ENCODE measurements around the gene PHB1. TPM values are rescaled to one million over a fixed set of nuclear protein-coding genes. Genes with fewer than 3 reads are reported as not detected.
A peak's percentile ranks its signal among the peaks of the same experiment; 100 is the strongest.
"Not testable (repeated sequence)": the region's sequence is repeated elsewhere in the genome, so short reads cannot be mapped to it uniquely, and the experiment has no call there.

PHB1 gene
- total RNA-seq, 1 experiment from 2014 or later: 367 TPM

DNA sequence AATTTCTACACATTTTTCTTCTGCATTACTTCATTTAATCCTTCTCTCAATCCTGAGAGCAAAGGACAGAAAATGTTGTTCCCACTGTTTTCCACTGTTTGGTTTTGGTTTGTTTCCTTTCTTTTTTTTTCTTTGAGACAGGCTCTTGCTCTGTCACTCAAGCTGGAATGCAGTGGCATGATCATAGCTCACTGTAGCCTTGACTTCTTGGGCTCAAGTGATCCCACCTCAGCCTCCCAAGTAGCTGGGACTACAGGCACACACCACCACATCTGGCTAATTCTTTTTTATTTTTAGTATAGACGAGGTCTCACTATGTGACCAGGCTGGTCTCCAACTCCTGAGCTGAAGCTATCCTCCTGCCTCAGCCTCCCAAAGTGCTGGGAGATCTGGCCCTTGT, 45.6 kb downstream of the PHB1 start:
- intact Hi-C loops (cut with micrococcal nuclease; ENCODE audit: unreplicated experiment): no loop called here
- no TSS peak for BruUV-seq (replicated peaks)
- no peak overlapping the region for H3K27ac ChIP-seq (ENCODE audit: low read length)
- ATAC-seq: no peak
- in situ Hi-C loops (cut with HindIII; ENCODE audit: low pct_unique_long_range_greater_than_20kb, low sequenced_read_pairs): no loop called here
- H3K4me3 ChIP-seq (ENCODE audit: low read depth in 2 of 2, low read length in 2 of 2): no peak overlapping the region
- POLR2A ChIA-PET: no interaction called here
- no peaks in the 10 kb centered on the region for H3K36me3 ChIP-seq (ENCODE audit: control insufficient read depth, insufficient read depth, low read length)
- no peaks in the 10 kb centered on the region for H3K4me1 ChIP-seq (ENCODE audit: control insufficient read depth, insufficient read depth, low read length)
- DNase-seq (ENCODE audit: low read depth, low spot score): no peak
- no peaks in the 10 kb centered on the region for H3K27me3 ChIP-seq (ENCODE audit: control insufficient read depth, insufficient read depth, low read length)
- TF ChIP-seq SIN3A (IDR thresholded peaks at IDR 0.05; ENCODE audit: borderline replicate concordance, insufficient read depth, low read depth, low read length) (no peak), POLR2AphosphoS5 (IDR thresholded peaks at IDR 0.05; ENCODE audit: low read depth, low read length) (no peak), TCF7L2 (IDR thresholded peaks at IDR 0.05; ENCODE audit: low read depth, low read length) (no peak)
- TF ChIP-seq, protein P1, sequence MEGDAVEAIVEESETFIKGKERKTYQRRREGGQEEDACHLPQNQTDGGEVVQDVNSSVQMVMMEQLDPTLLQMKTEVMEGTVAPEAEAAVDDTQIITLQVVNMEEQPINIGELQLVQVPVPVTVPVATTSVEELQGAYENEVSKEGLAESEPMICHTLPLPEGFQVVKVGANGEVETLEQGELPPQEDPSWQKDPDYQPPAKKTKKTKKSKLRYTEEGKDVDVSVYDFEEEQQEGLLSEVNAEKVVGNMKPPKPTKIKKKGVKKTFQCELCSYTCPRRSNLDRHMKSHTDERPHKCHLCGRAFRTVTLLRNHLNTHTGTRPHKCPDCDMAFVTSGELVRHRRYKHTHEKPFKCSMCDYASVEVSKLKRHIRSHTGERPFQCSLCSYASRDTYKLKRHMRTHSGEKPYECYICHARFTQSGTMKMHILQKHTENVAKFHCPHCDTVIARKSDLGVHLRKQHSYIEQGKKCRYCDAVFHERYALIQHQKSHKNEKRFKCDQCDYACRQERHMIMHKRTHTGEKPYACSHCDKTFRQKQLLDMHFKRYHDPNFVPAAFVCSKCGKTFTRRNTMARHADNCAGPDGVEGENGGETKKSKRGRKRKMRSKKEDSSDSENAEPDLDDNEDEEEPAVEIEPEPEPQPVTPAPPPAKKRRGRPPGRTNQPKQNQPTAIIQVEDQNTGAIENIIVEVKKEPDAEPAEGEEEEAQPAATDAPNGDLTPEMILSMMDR (IDR thresholded peaks at IDR 0.05): no peak
- TF ChIP-seq, protein P2, sequence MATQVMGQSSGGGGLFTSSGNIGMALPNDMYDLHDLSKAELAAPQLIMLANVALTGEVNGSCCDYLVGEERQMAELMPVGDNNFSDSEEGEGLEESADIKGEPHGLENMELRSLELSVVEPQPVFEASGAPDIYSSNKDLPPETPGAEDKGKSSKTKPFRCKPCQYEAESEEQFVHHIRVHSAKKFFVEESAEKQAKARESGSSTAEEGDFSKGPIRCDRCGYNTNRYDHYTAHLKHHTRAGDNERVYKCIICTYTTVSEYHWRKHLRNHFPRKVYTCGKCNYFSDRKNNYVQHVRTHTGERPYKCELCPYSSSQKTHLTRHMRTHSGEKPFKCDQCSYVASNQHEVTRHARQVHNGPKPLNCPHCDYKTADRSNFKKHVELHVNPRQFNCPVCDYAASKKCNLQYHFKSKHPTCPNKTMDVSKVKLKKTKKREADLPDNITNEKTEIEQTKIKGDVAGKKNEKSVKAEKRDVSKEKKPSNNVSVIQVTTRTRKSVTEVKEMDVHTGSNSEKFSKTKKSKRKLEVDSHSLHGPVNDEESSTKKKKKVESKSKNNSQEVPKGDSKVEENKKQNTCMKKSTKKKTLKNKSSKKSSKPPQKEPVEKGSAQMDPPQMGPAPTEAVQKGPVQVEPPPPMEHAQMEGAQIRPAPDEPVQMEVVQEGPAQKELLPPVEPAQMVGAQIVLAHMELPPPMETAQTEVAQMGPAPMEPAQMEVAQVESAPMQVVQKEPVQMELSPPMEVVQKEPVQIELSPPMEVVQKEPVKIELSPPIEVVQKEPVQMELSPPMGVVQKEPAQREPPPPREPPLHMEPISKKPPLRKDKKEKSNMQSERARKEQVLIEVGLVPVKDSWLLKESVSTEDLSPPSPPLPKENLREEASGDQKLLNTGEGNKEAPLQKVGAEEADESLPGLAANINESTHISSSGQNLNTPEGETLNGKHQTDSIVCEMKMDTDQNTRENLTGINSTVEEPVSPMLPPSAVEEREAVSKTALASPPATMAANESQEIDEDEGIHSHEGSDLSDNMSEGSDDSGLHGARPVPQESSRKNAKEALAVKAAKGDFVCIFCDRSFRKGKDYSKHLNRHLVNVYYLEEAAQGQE (IDR thresholded peaks at IDR 0.05; ENCODE audit: insufficient read depth in 1 of 2, low read depth in 2 of 2, low read length in 1 of 2): no peak
- H3K9me3 ChIP-seq (ENCODE audit: control insufficient read depth, insufficient read depth, low read depth, low read length): no peaks in the 10 kb centered on the region
- CTCF ChIA-PET: interaction anchor here (1.6 kb wide), 1 partner anchor 39 kb away, joined by 4 read pairs; no protein-coding TSS in a partner anchor

DNA sequence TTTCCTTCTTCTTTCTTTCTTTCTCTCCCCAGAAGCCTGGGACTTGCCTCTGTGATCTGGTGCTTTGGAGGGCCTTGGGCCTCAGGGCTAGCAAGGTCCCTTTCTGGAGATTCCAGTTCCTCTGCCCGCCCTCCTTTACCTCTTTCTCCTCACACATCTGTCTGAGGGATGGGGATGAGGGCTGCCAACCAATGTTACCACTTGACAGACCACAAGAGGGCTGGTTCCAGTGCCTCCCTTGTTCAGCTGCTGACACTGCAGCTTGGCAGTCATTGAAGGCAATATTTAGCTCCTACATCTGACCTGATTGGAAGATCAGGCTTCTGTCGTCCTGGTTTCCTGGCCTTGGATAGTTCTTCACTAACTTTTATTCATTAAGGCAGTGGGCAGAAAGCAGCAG, 49.0 kb downstream of the PHB1 start:
- ATAC-seq (no peak), DNase-seq (ENCODE audit: low read depth, low spot score) (no peak)
- no peaks in the 10 kb centered on the region for H3K27me3 ChIP-seq (ENCODE audit: control insufficient read depth, insufficient read depth, low read length)
- no peak overlapping the region for H3K4me3 ChIP-seq (ENCODE audit: low read depth in 2 of 2, low read length in 2 of 2)
- intact Hi-C loops (cut with micrococcal nuclease; ENCODE audit: unreplicated experiment) (no loop called here), in situ Hi-C loops (cut with HindIII; ENCODE audit: low pct_unique_long_range_greater_than_20kb, low sequenced_read_pairs) (no loop called here)
- no peak overlapping the region for H3K27ac ChIP-seq (ENCODE audit: low read length)
- no peaks in the 10 kb centered on the region; the same call in 1 of the 2 replicates for H3K36me3 ChIP-seq (ENCODE audit: control insufficient read depth, insufficient read depth, low read length)
- BruUV-seq (replicated peaks): no TSS peak
- TF ChIP-seq, protein P1 (IDR thresholded peaks at IDR 0.05): peak; percentile 45
- no peak for TF ChIP-seq SIN3A (IDR thresholded peaks at IDR 0.05; ENCODE audit: borderline replicate concordance, insufficient read depth, low read depth, low read length)
- H3K4me1 ChIP-seq (ENCODE audit: control insufficient read depth, insufficient read depth, low read length): peaks cover 6% of the 10 kb centered on the region
- H3K9me3 ChIP-seq (ENCODE audit: control insufficient read depth, insufficient read depth, low read depth, low read length): no peaks in the 10 kb centered on the region
- ChIA-PET CTCF (interaction anchor here (0.6 kb wide), 1 partner anchor 18 kb away, joined by 3 read pairs; no protein-coding TSS in a partner anchor), POLR2A (no interaction called here)

DNA sequence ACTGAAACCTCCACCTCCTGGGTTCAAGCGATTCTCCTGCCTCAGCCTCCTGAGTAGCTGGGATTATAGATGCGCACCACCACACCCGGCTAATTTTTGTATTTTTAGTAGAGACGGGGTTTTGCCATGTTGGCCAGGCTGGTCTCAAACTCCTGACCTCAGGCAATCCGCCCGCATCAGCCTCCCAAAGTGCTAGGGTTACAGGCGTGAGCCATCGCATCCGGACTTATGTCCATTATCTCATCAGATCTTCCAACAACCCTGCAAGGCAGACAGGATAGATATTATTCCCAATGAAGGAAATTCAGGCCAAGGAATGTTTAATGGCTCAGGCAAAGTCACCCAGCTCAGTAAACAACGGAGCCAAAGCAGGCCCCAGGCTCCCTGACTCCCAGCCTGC, 49.6 kb downstream of the PHB1 start:
- CTCF ChIA-PET; H3K36me3 ChIP-seq (ENCODE audit: control insufficient read depth, insufficient read depth, low read length); POLR2A ChIA-PET; DNase-seq (ENCODE audit: low read depth, low spot score); H3K27ac ChIP-seq (ENCODE audit: low read length); H3K27me3 ChIP-seq (ENCODE audit: control insufficient read depth, insufficient read depth, low read length); BruUV-seq (replicated peaks); H3K9me3 ChIP-seq (ENCODE audit: control insufficient read depth, insufficient read depth, low read depth, low read length); intact Hi-C loops (cut with micrococcal nuclease; ENCODE audit: unreplicated experiment); in situ Hi-C loops (cut with HindIII; ENCODE audit: low pct_unique_long_range_greater_than_20kb, low sequenced_read_pairs); H3K4me3 ChIP-seq (ENCODE audit: low read depth in 2 of 2, low read length in 2 of 2); ATAC-seq: not testable (repeated sequence)
- peaks cover 12% of the 10 kb centered on the region for H3K4me1 ChIP-seq (ENCODE audit: control insufficient read depth, insufficient read depth, low read length)
